22Rv1 (cell line): ENCODE measurements around the gene NCAPD3.

Experiments used
- ZFX ChIP-seq: fragments of 450-650 bp; IDR thresholded peaks from 2 replicates; pipeline ENCODE4 v1.6.1; 2017; ENCODE audit warnings: antibody characterized with exemption, borderline replicate concordance
- TF ChIP-seq, protein P1 (sequence below): fragments of 450-650 bp; IDR thresholded peaks from 2 replicates; pipeline ENCODE4 v1.5.1; 2017; ENCODE audit warnings: mild to moderate bottlenecking

- TF ChIP-seq, protein P1, sequence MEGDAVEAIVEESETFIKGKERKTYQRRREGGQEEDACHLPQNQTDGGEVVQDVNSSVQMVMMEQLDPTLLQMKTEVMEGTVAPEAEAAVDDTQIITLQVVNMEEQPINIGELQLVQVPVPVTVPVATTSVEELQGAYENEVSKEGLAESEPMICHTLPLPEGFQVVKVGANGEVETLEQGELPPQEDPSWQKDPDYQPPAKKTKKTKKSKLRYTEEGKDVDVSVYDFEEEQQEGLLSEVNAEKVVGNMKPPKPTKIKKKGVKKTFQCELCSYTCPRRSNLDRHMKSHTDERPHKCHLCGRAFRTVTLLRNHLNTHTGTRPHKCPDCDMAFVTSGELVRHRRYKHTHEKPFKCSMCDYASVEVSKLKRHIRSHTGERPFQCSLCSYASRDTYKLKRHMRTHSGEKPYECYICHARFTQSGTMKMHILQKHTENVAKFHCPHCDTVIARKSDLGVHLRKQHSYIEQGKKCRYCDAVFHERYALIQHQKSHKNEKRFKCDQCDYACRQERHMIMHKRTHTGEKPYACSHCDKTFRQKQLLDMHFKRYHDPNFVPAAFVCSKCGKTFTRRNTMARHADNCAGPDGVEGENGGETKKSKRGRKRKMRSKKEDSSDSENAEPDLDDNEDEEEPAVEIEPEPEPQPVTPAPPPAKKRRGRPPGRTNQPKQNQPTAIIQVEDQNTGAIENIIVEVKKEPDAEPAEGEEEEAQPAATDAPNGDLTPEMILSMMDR: no peak
- TF ChIP-seq ZFX: no peak
These were observed at the start of gene NCAPD3, which contains the start of gene VPS26B for GRCh38 chr11:134223836-134224709.
